Epithelial cell of proximal tubule (primary cell): ENCODE data around the gene REM2. TPM values are rescaled to one million over a fixed set of nuclear protein-coding genes. Genes with fewer than 3 reads are reported as not detected.

Experiments used
- DNase-seq: peaks from one replicate; pipeline ENCODE4 v3.0.0-alpha.2; 2011; ENCODE audit warnings: low read depth
- H3K4me3 ChIP-seq: 2 replicates; pipeline ENCODE4 v1.5.1; 2011; ENCODE audit warnings: low read depth, mild to moderate bottlenecking, low read length
- total RNA-seq: library from RNA; depleted of rRNA; stranded (reverse); fragments of >200 nt; gene quantifications from 2 replicates; pipeline ENCODE4 v1.2.3, GENCODE V29; 2015
- TF ChIP-seq, protein P1 (sequence below): conservative IDR thresholded peaks from 2 replicates; pipeline ENCODE4 v1.5.1; 2012; ENCODE audit warnings: low read depth, mild to moderate bottlenecking, low read length

REM2 gene
- total RNA-seq, 1 donor from 2014 or later, result 0.17 TPM

DNA sequence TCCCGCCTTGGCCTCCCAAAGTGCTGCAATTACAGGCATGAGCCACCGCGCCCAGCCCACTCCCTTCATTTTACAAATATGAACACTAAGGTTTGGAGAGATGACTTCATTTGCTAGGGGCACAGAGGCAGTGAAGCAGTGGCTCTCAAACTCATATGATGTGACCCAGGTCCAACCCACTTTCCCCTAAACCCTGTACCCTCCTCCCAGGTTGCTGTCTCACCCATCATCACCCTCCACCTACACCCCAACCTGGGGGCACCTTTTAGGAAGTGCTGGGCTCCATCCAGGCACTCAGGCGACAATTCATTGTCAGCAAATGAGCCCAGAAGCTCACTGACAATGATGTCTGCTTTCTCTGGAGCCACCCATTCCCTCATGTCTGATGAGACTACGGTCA is 40.7 kb downstream of the REM2 start:
- TF ChIP-seq, protein P1, sequence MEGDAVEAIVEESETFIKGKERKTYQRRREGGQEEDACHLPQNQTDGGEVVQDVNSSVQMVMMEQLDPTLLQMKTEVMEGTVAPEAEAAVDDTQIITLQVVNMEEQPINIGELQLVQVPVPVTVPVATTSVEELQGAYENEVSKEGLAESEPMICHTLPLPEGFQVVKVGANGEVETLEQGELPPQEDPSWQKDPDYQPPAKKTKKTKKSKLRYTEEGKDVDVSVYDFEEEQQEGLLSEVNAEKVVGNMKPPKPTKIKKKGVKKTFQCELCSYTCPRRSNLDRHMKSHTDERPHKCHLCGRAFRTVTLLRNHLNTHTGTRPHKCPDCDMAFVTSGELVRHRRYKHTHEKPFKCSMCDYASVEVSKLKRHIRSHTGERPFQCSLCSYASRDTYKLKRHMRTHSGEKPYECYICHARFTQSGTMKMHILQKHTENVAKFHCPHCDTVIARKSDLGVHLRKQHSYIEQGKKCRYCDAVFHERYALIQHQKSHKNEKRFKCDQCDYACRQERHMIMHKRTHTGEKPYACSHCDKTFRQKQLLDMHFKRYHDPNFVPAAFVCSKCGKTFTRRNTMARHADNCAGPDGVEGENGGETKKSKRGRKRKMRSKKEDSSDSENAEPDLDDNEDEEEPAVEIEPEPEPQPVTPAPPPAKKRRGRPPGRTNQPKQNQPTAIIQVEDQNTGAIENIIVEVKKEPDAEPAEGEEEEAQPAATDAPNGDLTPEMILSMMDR, result no peak
- no peak for DNase-seq
- H3K4me3 ChIP-seq, result no peak overlapping the region

DNA sequence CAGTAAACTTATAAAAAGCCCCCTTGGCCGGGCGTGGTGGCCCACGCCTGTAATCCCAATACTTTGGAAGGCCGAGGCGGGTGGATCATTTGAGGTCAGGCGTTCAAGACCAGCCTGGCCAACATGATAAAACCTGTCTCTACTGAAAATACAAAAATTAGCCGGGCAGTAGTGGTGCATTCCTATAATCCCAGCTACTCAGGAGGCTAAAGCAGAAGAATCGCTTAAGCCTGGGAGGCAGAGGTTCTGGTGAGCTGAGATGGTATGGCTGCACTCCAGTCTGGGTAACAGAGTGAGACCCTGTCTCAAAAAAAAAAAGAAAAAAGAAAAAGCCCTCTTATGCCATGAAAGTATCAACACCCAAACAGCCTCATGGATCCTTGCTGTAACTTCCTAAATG is 42.5 kb downstream of the REM2 start:
- H3K4me3 ChIP-seq, result no peak overlapping the region
- DNase-seq, result no peak
- TF ChIP-seq, protein P1, result no peak

DNA sequence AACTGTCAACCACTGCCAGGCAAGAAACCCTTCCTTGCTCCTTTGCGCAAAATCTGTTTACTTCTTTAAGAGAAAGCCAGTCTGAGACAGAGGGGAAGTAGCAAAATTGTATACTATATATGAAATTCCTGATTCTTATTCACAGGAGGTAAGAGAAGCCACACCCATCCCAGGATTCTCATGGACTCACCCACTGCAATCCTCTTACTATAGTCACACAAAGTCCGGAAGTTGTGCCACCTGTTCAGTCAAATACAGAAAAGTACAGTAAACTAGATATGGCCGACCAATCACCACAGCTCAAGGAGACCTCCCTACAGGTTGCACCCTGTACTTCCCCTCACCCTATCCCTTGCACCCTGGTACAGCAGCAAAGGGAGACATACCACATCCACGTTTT is 43.3 kb downstream of the REM2 start:
- H3K4me3 ChIP-seq, result no peak overlapping the region
- DNase-seq, result no peak
- TF ChIP-seq, protein P1, result no peak

DNA sequence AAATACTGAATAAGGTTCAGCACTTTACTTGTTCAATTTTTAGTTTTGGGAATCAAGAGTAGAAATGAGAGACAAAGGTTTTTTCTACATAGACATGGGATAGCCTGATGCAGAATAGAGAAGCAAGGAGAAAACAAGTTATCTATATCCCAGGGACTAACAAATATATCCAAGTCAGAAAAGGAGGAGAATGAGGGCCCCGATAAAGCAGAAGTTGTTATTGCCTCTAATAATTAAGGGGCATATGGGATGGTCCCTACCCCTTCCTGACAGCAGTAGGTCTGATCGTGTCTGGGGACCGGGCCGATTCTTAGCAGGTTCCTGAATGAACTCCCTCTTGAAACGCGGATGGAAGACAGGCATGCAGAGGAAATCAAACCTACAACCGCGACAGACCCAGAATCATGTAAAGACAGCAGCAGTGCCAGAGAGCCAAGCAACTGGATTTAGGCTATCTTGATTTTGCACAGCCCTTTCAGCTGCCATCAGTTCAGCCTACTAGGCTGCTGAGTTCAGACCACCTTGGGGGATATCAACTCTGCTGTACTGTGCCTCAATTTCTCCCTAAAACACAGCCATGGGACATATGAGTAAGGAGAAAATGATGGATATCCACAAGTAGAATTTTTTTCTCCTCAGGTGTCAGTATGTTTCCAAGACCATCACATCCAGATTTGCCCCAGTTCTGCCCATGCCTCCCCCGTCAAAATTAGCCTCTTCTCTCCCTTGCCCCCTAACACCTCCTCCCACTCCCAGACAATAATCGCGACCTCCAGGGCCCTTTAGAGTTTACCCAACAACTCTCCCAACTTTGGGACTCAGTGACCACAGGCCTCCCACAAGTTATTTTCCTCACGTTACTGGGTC is 45.4 kb downstream of the REM2 start:
- DNase-seq, result no peak
- peak overlapping the region; percentile 74 for H3K4me3 ChIP-seq
- TF ChIP-seq, protein P1, result no peak

DNA sequence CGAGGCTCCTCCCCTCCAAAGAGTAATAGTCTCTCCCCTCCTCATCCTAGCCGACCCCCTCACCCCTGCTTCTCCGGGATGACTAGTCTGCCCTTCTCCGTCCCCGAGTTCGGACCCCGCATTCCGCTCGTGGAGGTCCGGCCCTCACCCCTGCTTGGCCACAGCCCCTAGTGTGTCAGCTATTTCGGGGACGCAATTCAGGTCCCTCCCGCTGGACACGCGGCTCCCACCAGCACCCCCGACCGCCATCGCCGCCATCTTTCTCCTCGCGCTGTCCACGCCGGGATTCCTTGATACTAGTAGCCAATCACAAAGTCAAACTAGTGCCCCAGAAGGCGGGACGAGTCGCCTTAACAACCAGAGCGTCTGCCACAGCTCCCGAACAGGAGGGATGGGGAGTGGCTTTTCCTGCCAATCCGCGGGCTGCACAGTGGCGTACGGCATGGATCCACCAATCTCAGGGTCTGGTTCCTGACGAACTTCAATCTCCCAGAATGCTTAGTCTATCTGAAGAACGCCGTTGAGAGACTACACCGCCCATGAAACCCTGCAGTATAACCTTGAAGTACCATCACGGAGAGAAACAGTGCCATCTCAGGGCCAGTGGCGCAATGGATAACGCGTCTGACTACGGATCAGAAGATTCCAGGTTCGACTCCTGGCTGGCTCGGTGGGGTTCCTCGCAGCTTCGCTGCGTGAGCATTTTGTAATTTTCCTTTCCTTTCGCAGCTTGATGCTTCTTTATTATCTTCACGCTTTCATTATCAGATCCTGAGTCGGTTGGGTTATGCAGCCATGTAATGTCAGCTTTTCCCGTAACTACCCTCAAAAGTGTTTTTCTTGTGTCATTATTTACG is 46.3 kb downstream of the REM2 start, which contains the start of gene PRMT5:
Gene PRMT5, minus strand, starts transcription at position 273 of the 857 bp plus-strand sequence. Its CDS starts 15 bp downstream, at position 258.
- peak; percentile 98 for DNase-seq
- peak within 1 kb of the TSS; percentile 74 for H3K4me3 ChIP-seq
- TF ChIP-seq, protein P1, result no peak

DNA sequence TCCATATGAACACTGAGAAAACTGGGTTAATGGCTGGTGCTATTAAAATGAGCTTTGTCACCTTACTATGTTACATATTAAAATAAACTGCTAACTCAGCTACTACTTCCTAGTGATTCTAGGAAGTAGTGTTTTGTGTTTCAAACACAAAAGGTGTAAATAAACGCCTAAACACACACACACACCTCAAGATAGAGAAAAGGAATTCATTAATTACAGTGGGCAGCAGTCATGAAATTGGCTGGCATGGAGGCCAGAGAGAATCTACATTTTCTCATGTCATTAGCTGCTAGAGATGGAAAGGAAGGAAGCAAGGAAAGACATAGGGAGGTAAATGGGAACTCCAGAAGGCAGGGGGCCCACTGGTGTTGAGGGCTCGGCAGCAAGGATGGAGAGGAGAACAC is 46.9 kb downstream of the REM2 start:
- peak overlapping the region; percentile 74 for H3K4me3 ChIP-seq
- TF ChIP-seq, protein P1, result no peak
- peak; percentile 43 for DNase-seq
